ENCODE measurements around the gene RHOA. TPM values are rescaled to one million over a fixed set of nuclear protein-coding genes. Genes with fewer than 3 reads are reported as not detected.

The RHOA gene
- total RNA-seq, 1 experiment from 2014 or later, result 497 TPM

GRCh38 chr3:49310677-49311076 lies 101.1 kb downstream of the RHOA start:
- H3K4me3 ChIP-seq (replicated peaks in 1 of 2; ENCODE audit: low read depth in 1 of 2, low read length in 2 of 2), result no peak overlapping the region
- DNase-seq (ENCODE audit: low read depth, low spot score) (no peak), ATAC-seq (no peak)
- intact Hi-C loops (cut with micrococcal nuclease), result no loop called here
- ChIA-PET RAD21 (ENCODE audit: low non-redundant PET in 1 of 2, low total read pairs in 2 of 2, uncharacterized antibody in 2 of 2, unreplicated experiment in 2 of 2) (no interaction called here), POLR2A (no interaction called here), CTCF (no interaction called here)
- no peaks in the 10 kb centered on the region for H3K4me1 ChIP-seq (ENCODE audit: control insufficient read depth in 1 of 2, insufficient read depth in 2 of 2, low read length in 2 of 2)
- no peaks in the 10 kb centered on the region for H3K79me2 ChIP-seq (ENCODE audit: insufficient read depth, low read length)
- H3K9me2 ChIP-seq (ENCODE audit: insufficient read depth), result no peaks in the 10 kb centered on the region
- H3K27me3 ChIP-seq (ENCODE audit: insufficient read depth, low read length), result no peaks in the 10 kb centered on the region
- no peak overlapping the region for H3K4me2 ChIP-seq (ENCODE audit: low read length)
- peaks cover 17 to 18% of the 10 kb centered on the region in 2 experiments; a peak in 3 of 4 replicates for H3K36me3 ChIP-seq (ENCODE audit: control insufficient read depth in 1 of 2, insufficient read depth in 2 of 2, low read length in 2 of 2)
- H2AFZ ChIP-seq (ENCODE audit: low read depth, low read length, poor library complexity, severe bottlenecking), result no peak overlapping the region
- BruUV-seq (replicated peaks), result no TSS peak
- no peak overlapping the region for H3K27ac ChIP-seq (ENCODE audit: low read depth, low read length)
- H3K9me3 ChIP-seq (ENCODE audit: control insufficient read depth in 1 of 2, insufficient read depth in 1 of 2, low read depth in 1 of 2, low read length in 2 of 2), result no peaks in the 10 kb centered on the region
- no peak for TF ChIP-seq JUND (IDR thresholded peaks at IDR 0.05)
- no peak for TF ChIP-seq CTCF (IDR thresholded peaks at IDR 0.05 in 2 of 3, conservative IDR thresholded peaks at IDR 0.05 in 1 of 3; ENCODE audit: borderline replicate concordance in 1 of 3, insufficient read depth in 1 of 3, low read depth in 2 of 3, low read length in 2 of 3)
- no peak for TF ChIP-seq ELF1 (IDR thresholded peaks at IDR 0.05; ENCODE audit: borderline replicate concordance, low read depth)
- TF ChIP-seq SIN3A (IDR thresholded peaks at IDR 0.05; ENCODE audit: low read depth), result no peak
- TF ChIP-seq EGR1 (IDR thresholded peaks at IDR 0.05; ENCODE audit: low read depth), result no peak
- no peak for TF ChIP-seq TCF7L2 (IDR thresholded peaks at IDR 0.05; ENCODE audit: borderline replicate concordance, extremely low read depth, insufficient read depth, insufficient read length)
- TF ChIP-seq, protein P1, sequence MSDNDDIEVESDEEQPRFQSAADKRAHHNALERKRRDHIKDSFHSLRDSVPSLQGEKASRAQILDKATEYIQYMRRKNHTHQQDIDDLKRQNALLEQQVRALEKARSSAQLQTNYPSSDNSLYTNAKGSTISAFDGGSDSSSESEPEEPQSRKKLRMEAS (IDR thresholded peaks at IDR 0.05), result no peak
- no peak for TF ChIP-seq EZH2phosphoT487 (IDR thresholded peaks at IDR 0.05; ENCODE audit: borderline replicate concordance)
- TF ChIP-seq, protein P2, sequence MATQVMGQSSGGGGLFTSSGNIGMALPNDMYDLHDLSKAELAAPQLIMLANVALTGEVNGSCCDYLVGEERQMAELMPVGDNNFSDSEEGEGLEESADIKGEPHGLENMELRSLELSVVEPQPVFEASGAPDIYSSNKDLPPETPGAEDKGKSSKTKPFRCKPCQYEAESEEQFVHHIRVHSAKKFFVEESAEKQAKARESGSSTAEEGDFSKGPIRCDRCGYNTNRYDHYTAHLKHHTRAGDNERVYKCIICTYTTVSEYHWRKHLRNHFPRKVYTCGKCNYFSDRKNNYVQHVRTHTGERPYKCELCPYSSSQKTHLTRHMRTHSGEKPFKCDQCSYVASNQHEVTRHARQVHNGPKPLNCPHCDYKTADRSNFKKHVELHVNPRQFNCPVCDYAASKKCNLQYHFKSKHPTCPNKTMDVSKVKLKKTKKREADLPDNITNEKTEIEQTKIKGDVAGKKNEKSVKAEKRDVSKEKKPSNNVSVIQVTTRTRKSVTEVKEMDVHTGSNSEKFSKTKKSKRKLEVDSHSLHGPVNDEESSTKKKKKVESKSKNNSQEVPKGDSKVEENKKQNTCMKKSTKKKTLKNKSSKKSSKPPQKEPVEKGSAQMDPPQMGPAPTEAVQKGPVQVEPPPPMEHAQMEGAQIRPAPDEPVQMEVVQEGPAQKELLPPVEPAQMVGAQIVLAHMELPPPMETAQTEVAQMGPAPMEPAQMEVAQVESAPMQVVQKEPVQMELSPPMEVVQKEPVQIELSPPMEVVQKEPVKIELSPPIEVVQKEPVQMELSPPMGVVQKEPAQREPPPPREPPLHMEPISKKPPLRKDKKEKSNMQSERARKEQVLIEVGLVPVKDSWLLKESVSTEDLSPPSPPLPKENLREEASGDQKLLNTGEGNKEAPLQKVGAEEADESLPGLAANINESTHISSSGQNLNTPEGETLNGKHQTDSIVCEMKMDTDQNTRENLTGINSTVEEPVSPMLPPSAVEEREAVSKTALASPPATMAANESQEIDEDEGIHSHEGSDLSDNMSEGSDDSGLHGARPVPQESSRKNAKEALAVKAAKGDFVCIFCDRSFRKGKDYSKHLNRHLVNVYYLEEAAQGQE (IDR thresholded peaks at IDR 0.05; ENCODE audit: low read depth), result no peak
- TF ChIP-seq, protein P3, sequence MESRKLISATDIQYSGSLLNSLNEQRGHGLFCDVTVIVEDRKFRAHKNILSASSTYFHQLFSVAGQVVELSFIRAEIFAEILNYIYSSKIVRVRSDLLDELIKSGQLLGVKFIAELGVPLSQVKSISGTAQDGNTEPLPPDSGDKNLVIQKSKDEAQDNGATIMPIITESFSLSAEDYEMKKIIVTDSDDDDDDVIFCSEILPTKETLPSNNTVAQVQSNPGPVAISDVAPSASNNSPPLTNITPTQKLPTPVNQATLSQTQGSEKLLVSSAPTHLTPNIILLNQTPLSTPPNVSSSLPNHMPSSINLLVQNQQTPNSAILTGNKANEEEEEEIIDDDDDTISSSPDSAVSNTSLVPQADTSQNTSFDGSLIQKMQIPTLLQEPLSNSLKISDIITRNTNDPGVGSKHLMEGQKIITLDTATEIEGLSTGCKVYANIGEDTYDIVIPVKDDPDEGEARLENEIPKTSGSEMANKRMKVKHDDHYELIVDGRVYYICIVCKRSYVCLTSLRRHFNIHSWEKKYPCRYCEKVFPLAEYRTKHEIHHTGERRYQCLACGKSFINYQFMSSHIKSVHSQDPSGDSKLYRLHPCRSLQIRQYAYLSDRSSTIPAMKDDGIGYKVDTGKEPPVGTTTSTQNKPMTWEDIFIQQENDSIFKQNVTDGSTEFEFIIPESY (IDR thresholded peaks at IDR 0.05; ENCODE audit: extremely low read depth, insufficient replicate concordance, low read length), result no peak
- no peak for TF ChIP-seq ZNF274 (IDR thresholded peaks at IDR 0.05; ENCODE audit: low read depth, low read length)
- no peak for TF ChIP-seq CEBPB (IDR thresholded peaks at IDR 0.05; ENCODE audit: low read depth)
- no peak overlapping the region for H3K9ac ChIP-seq (ENCODE audit: low read length)
- H4K20me1 ChIP-seq (ENCODE audit: insufficient read depth), result no peaks in the 10 kb centered on the region
